HEK293 (cell line): Measurements from ENCODE around the gene C5orf15.

ENCODE experiments used
- CTCF ChIA-PET: fragments of 350-600 bp; formaldehyde crosslinking; extraction: SDS; loops from one replicate; lab custom pipeline; 2021; ENCODE audit warnings: antibody characterized with exemption; lab: Yijun Ruan, JAX
- POLR2A ChIA-PET: fragments of 300-600 bp; formaldehyde crosslinking; extraction: SDS; loops from one replicate; lab custom pipeline; 2020; ENCODE audit warnings: antibody characterized with exemption, inconsistent platforms; lab: Yijun Ruan, JAX
- H3K27ac ChIP-seq: fragments of 200-500 bp; sonication (Bioruptor generic); 2 replicates; pipeline ENCODE4 v1.5.1; 2014; ENCODE audit warnings: low read depth, low read length, control low read depth, inconsistent platforms; ENCODE audit errors: extremely low read depth
- H3K36me3 ChIP-seq, 2 experiments: fragments of 200-500 bp in 1 of 2; sonication (Bioruptor generic) in 1 of 2; 1 replicate in 1 of 2; 2 replicates in 1 of 2; pipeline ENCODE4 v1.5.1; 2014 to 2017; ENCODE audit warnings: inconsistent platforms in 2 of 2, low read length in 2 of 2; ENCODE audit not compliant: control insufficient read depth in 2 of 2, insufficient read depth in 1 of 2
- H3K4me1 ChIP-seq: fragments of 200-500 bp; sonication (Bioruptor generic); 2 replicates; pipeline ENCODE4 v1.5.1; 2014; ENCODE audit warnings: mild to moderate bottlenecking, low read length, inconsistent platforms; ENCODE audit not compliant: control insufficient read depth, insufficient read depth
- H3K4me3 ChIP-seq: 2 replicates; pipeline ENCODE4 v1.5.1; 2011; ENCODE audit warnings: low read depth, mild to moderate bottlenecking, control low read depth, low read length, moderate library complexity
- H3K9me3 ChIP-seq: fragments of 200-500 bp; sonication (Bioruptor generic); 2 replicates; pipeline ENCODE4 v1.5.1; 2014; ENCODE audit warnings: low read depth, low read length, inconsistent platforms; ENCODE audit not compliant: control insufficient read depth, insufficient read depth
- EGR2 ChIP-seq: fragments of 450-650 bp; formaldehyde crosslinking; IDR thresholded peaks from 2 replicates; pipeline ENCODE4 v1.5.1; 2016; ENCODE audit warnings: low read depth, missing biosample characterization, missing genetic modification characterization
- FEZF1 ChIP-seq: fragments of 450-650 bp; formaldehyde crosslinking; IDR thresholded peaks from 2 replicates; pipeline ENCODE4 v1.5.1; 2016; ENCODE audit warnings: missing biosample characterization, missing genetic modification characterization
- GLIS1 ChIP-seq: fragments of 450-650 bp; formaldehyde crosslinking; IDR thresholded peaks from 2 replicates; pipeline ENCODE4 v1.5.1; 2016; ENCODE audit warnings: missing biosample characterization, missing genetic modification characterization
- MYNN ChIP-seq: fragments of 450-650 bp; formaldehyde crosslinking; IDR thresholded peaks from 2 replicates; pipeline ENCODE4 v1.5.1; 2016; ENCODE audit warnings: missing biosample characterization, missing genetic modification characterization, borderline replicate concordance
- SCRT1 ChIP-seq: fragments of 450-650 bp; formaldehyde crosslinking; IDR thresholded peaks from 2 replicates; pipeline ENCODE4 v1.5.1; 2016; ENCODE audit warnings: missing biosample characterization, missing genetic modification characterization, borderline replicate concordance
- TRIM28 ChIP-seq: IDR thresholded peaks from 2 replicates; pipeline ENCODE4 v1.6.1; 2011; ENCODE audit warnings: low read length, control low read depth, borderline replicate concordance
- WT1 ChIP-seq: fragments of 450-650 bp; formaldehyde crosslinking; IDR thresholded peaks from 2 replicates; pipeline ENCODE4 v1.5.1; 2016; ENCODE audit warnings: missing biosample characterization, missing genetic modification characterization
- ZIC2 ChIP-seq: fragments of 450-650 bp; formaldehyde crosslinking; IDR thresholded peaks from 2 replicates; pipeline ENCODE4 v1.5.1; 2016; ENCODE audit warnings: missing biosample characterization, missing genetic modification characterization
- ZNF121 ChIP-seq: fragments of 450-650 bp; formaldehyde crosslinking; IDR thresholded peaks from 2 replicates; pipeline ENCODE4 v1.5.1; 2016; ENCODE audit warnings: missing biosample characterization, missing genetic modification characterization
- ZNF266 ChIP-seq: fragments of 450-650 bp; formaldehyde crosslinking; IDR thresholded peaks from 2 replicates; pipeline ENCODE4 v1.5.1; 2016; ENCODE audit warnings: missing biosample characterization, missing genetic modification characterization, low read depth
- ZNF311 ChIP-seq: fragments of 450-650 bp; formaldehyde crosslinking; IDR thresholded peaks from 2 replicates; pipeline ENCODE4 v1.5.1; 2017; ENCODE audit warnings: missing biosample characterization, missing genetic modification characterization, borderline replicate concordance
- ZNF394 ChIP-seq: fragments of 450-650 bp; formaldehyde crosslinking; IDR thresholded peaks from 2 replicates; pipeline ENCODE4 v1.5.1; 2016; ENCODE audit warnings: missing biosample characterization, missing genetic modification characterization, mild to moderate bottlenecking, moderate library complexity, borderline replicate concordance
- ZNF600 ChIP-seq: fragments of 450-650 bp; formaldehyde crosslinking; IDR thresholded peaks from 2 replicates; pipeline ENCODE4 v1.5.1; 2016; ENCODE audit warnings: missing biosample characterization, missing genetic modification characterization
- TF ChIP-seq, protein P1 (sequence below): fragments of 450-650 bp; formaldehyde crosslinking; optimal IDR thresholded peaks from 2 replicates; pipeline ENCODE3; 2016; ENCODE audit warnings: missing biosample characterization, mild to moderate bottlenecking, missing genetic modification characterization
- TF ChIP-seq, protein P2 (sequence below): fragments of 450-650 bp; formaldehyde crosslinking; IDR thresholded peaks from 2 replicates; pipeline ENCODE4 v1.5.1; 2016; ENCODE audit warnings: missing biosample characterization, missing genetic modification characterization
- TF ChIP-seq, protein P3 (sequence below): fragments of 450-650 bp; formaldehyde crosslinking; IDR thresholded peaks from 2 replicates; pipeline ENCODE4 v1.5.1; 2017; ENCODE audit warnings: missing biosample characterization, missing genetic modification characterization
- TF ChIP-seq, protein P4 (sequence below): fragments of 450-650 bp; formaldehyde crosslinking; IDR thresholded peaks from 2 replicates; pipeline ENCODE4 v1.5.1; 2016; ENCODE audit warnings: missing biosample characterization, missing genetic modification characterization
- TF ChIP-seq, protein P5 (sequence below): fragments of 450-650 bp; formaldehyde crosslinking; IDR thresholded peaks from 2 replicates; pipeline ENCODE4 v1.5.1; 2016; ENCODE audit warnings: missing biosample characterization, missing genetic modification characterization
- TF ChIP-seq, protein P6 (sequence below): fragments of 450-650 bp; formaldehyde crosslinking; IDR thresholded peaks from 2 replicates; pipeline ENCODE4 v1.5.1; 2016; ENCODE audit warnings: missing biosample characterization, missing genetic modification characterization

Gene C5orf15

DNA sequence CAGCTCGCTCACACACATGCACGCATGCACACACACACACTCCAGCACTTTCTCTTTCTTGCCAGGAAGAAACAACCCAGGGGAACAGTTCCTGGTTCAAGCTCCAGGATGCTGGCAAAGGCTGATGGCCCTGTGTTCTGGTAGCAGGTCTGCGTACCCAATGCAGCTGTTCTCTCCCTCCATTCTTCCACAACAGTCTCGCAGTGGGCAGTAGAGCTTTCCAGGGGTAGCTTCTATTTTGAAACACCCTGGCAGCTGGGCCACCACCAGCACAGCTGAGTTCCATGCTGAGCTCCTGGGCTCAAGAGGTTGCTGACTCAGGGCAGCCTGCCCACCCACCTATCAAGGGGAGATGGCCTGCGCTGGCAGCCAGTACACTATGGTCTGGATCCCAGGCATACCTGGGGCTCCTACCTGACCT lies 31.7 kb upstream of the C5orf15 start:
- CTCF ChIA-PET = interaction anchor here (0.7 kb wide), 1 partner anchor 27 kb away, joined by 3 read pairs; no protein-coding TSS in a partner anchor
- Histone ChIP-seq H3K36me3 (peaks cover 8 to 38% of the 10 kb centered on the region in 2 experiments; a peak in 2 of 3 replicates), H3K4me3 (no peak overlapping the region), H3K4me1 (peaks cover 16% of the 10 kb centered on the region), H3K9me3 (no peaks in the 10 kb centered on the region), H3K27ac (no peak overlapping the region)
- POLR2A ChIA-PET = no interaction called here
- TF ChIP-seq, protein P1, sequence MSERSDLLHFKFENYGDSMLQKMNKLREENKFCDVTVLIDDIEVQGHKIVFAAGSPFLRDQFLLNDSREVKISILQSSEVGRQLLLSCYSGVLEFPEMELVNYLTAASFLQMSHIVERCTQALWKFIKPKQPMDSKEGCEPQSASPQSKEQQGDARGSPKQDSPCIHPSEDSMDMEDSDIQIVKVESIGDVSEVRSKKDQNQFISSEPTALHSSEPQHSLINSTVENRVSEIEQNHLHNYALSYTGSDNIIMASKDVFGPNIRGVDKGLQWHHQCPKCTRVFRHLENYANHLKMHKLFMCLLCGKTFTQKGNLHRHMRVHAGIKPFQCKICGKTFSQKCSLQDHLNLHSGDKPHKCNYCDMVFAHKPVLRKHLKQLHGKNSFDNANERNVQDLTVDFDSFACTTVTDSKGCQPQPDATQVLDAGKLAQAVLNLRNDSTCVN (tag by site-specific recombination) = no peak
- TF ChIP-seq TRIM28 (no peak), GLIS1 (tag by site-specific recombination) (peak; percentile 38; the same call in 1 of the 2 replicates), FEZF1 (tag by site-specific recombination) (no peak), ZNF266 (tag by site-specific recombination) (no peak), EGR2 (tag by site-specific recombination) (peak; percentile 21; the same call in 1 of the 2 replicates), WT1 (tag by site-specific recombination) (no peak), ZNF311 (tag by site-specific recombination) (no peak), MYNN (tag by site-specific recombination) (peak; percentile 96), ZNF394 (tag by site-specific recombination) (no peak), ZIC2 (tag by site-specific recombination) (peak; percentile 67), ZNF600 (tag by site-specific recombination) (peak; percentile 78; the same call in 1 of the 2 replicates)
- TF ChIP-seq, protein P2, sequence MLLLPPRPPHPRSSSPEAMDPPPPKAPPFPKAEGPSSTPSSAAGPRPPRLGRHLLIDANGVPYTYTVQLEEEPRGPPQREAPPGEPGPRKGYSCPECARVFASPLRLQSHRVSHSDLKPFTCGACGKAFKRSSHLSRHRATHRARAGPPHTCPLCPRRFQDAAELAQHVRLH (tag by site-specific recombination) = no peak
- TF ChIP-seq, protein P3, sequence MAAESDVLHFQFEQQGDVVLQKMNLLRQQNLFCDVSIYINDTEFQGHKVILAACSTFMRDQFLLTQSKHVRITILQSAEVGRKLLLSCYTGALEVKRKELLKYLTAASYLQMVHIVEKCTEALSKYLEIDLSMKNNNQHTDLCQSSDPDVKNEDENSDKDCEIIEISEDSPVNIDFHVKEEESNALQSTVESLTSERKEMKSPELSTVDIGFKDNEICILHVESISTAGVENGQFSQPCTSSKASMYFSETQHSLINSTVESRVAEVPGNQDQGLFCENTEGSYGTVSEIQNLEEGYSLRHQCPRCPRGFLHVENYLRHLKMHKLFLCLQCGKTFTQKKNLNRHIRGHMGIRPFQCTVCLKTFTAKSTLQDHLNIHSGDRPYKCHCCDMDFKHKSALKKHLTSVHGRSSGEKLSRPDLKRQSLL (tag by site-specific recombination) = no peak

DNA sequence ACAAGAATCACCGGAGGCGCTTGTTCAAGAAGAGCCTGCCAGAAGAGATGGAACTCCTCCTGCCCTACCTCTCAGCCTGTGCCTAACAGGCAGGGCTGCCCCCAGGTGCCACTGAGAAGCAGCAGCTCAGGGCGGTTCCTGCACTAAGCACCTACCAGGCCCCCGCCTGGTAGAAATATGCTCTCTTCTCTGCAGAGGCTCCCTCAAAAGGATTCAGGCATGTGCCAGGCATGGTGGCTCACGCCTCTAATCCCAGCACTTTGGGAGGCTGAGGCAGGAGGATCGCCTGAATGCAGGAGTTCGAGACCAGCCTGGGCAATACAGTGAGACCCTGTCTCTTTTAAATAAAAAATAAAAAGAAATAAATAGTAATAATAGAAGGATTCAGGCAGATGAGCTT lies 30.4 kb upstream of the C5orf15 start:
- POLR2A ChIA-PET = interaction anchor here (0.6 kb wide), 1 partner anchor 9 kb away, joined by 3 read pairs; no protein-coding TSS in a partner anchor
- TF ChIP-seq ZNF121 (peak; percentile 79; the same call in 1 of the 2 replicates), ZNF311 (tag by site-specific recombination) (no peak)
- TF ChIP-seq, protein P4, sequence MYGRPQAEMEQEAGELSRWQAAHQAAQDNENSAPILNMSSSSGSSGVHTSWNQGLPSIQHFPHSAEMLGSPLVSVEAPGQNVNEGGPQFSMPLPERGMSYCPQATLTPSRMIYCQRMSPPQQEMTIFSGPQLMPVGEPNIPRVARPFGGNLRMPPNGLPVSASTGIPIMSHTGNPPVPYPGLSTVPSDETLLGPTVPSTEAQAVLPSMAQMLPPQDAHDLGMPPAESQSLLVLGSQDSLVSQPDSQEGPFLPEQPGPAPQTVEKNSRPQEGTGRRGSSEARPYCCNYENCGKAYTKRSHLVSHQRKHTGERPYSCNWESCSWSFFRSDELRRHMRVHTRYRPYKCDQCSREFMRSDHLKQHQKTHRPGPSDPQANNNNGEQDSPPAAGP (tag by site-specific recombination) = no peak
- Histone ChIP-seq H3K36me3 (peaks cover 8 to 38% of the 10 kb centered on the region in 2 experiments; a peak in 2 of 3 replicates), H3K9me3 (no peaks in the 10 kb centered on the region), H3K4me1 (peaks cover 23% of the 10 kb centered on the region), H3K4me3 (no peak overlapping the region), H3K27ac (no peak overlapping the region; the same call in 1 of the 2 replicates)
- CTCF ChIA-PET = interaction anchor here (0.5 to 2.8 kb wide), 5 partner anchors 19 to 1244 kb away, joined by 3 to 14 read pairs (median 3); no protein-coding TSS in a partner anchor

DNA sequence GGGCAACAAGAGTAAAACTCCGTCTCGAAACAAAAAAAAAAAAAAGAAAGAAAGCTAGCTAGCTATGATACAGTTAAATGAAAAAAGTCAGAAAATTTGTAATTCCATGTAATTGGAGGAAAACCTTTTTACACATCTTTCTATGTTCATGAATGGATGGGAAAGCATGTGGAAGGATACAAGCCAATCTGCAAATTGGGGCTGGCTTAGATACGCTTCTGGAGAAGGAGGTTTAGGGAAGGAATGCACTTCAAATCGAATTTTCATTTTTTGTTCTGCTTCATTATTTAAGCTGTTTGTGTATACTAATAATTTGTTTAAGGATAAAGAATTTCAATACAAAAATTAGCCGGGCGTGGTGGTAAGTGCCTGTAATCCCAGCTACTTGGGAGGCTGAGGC lies 29.6 kb upstream of the C5orf15 start:
- Histone ChIP-seq H3K4me3 (no peak overlapping the region), H3K27ac (no peak overlapping the region), H3K9me3 (no peaks in the 10 kb centered on the region), H3K4me1 (peaks cover 31% of the 10 kb centered on the region), H3K36me3 (peaks cover 8 to 35% of the 10 kb centered on the region in 2 experiments; a peak in 2 of 3 replicates)
- POLR2A ChIA-PET = interaction anchor here (0.6 kb wide), 1 partner anchor 8 kb away, joined by 3 read pairs; no protein-coding TSS in a partner anchor
- CTCF ChIA-PET = interaction anchor here (0.6 to 2.9 kb wide), 5 partner anchors 13 to 242 kb away, joined by 3 to 25 read pairs (median 5); no protein-coding TSS in a partner anchor
- TF ChIP-seq SCRT1 (tag by site-specific recombination) = no peak
- TF ChIP-seq, protein P5, sequence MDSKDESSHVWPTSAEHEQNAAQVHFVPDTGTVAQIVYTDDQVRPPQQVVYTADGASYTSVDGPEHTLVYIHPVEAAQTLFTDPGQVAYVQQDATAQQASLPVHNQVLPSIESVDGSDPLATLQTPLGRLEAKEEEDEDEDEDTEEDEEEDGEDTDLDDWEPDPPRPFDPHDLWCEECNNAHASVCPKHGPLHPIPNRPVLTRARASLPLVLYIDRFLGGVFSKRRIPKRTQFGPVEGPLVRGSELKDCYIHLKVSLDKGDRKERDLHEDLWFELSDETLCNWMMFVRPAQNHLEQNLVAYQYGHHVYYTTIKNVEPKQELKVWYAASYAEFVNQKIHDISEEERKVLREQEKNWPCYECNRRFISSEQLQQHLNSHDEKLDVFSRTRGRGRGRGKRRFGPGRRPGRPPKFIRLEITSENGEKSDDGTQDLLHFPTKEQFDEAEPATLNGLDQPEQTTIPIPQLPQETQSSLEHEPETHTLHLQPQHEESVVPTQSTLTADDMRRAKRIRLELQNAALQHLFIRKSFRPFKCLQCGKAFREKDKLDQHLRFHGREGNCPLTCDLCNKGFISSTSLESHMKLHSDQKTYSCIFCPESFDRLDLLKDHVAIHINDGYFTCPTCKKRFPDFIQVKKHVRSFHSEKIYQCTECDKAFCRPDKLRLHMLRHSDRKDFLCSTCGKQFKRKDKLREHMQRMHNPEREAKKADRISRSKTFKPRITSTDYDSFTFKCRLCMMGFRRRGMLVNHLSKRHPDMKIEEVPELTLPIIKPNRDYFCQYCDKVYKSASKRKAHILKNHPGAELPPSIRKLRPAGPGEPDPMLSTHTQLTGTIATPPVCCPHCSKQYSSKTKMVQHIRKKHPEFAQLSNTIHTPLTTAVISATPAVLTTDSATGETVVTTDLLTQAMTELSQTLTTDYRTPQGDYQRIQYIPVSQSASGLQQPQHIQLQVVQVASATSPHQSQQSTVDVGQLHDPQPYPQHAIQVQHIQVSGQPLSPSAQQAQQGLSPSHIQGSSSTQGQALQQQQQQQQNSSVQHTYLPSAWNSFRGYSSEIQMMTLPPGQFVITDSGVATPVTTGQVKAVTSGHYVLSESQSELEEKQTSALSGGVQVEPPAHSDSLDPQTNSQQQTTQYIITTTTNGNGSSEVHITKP (tag by site-specific recombination) = peak; percentile 61
- TF ChIP-seq, protein P6, sequence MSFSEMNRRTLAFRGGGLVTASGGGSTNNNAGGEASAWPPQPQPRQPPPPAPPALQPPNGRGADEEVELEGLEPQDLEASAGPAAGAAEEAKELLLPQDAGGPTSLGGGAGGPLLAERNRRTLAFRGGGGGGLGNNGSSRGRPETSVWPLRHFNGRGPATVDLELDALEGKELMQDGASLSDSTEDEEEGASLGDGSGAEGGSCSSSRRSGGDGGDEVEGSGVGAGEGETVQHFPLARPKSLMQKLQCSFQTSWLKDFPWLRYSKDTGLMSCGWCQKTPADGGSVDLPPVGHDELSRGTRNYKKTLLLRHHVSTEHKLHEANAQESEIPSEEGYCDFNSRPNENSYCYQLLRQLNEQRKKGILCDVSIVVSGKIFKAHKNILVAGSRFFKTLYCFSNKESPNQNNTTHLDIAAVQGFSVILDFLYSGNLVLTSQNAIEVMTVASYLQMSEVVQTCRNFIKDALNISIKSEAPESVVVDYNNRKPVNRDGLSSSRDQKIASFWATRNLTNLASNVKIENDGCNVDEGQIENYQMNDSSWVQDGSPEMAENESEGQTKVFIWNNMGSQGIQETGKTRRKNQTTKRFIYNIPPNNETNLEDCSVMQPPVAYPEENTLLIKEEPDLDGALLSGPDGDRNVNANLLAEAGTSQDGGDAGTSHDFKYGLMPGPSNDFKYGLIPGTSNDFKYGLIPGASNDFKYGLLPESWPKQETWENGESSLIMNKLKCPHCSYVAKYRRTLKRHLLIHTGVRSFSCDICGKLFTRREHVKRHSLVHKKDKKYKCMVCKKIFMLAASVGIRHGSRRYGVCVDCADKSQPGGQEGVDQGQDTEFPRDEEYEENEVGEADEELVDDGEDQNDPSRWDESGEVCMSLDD (tag by site-specific recombination) = no peak
